Omental fat pad (tissue), 4 donors: ENCODE measurements around the gene LARGE1. TPM values are rescaled to one million over a fixed set of nuclear protein-coding genes. Genes with fewer than 3 reads are reported as not detected.

Experiments
- ATAC-seq: fragments of 150-250 bp; one replicate; pipeline ENCODE4 v1.9.1; 2016; ENCODE audit warnings: mild to moderate bottlenecking, moderate library complexity; ENCODE audit not compliant: low FRiP score
- DNase-seq: peaks from one replicate; pipeline ENCODE4 v3.0.0-alpha.2; 2019; ENCODE audit warnings: low spot score
- CTCF ChIP-seq, 3 donors: fragments of 450-650 bp; IDR thresholded peaks; one replicate each; pipeline ENCODE4 v1.5.1; 2016 to 2017; ENCODE audit warnings: antibody characterized with exemption in 3 of 3, mild to moderate bottlenecking in 3 of 3, moderate library complexity in 2 of 3
- total RNA-seq, 4 donors: library from RNA; depleted of rRNA; stranded (reverse); fragments of >200 nt; gene quantifications; one replicate each; pipeline ENCODE4 v1.1.0, GENCODE V29; 2016

LARGE1 gene
- total RNA-seq, 4 donors from 2014 or later = 16.5 to 31.2 (median 22.3) TPM

GRCh38 chr22:33717694-33718396 is 202.4 kb downstream of the LARGE1 start:
- DNase-seq (no peak), ATAC-seq (no peak)
- TF ChIP-seq CTCF (IDR thresholded peaks at IDR 0.05) = no peak

GRCh38 chr22:33715237-33715985 is 204.9 kb downstream of the LARGE1 start:
- no peak for ATAC-seq
- TF ChIP-seq CTCF (IDR thresholded peaks at IDR 0.05) = no peak
- no peak for DNase-seq

- TF ChIP-seq CTCF (IDR thresholded peaks at IDR 0.05) = no peak
- no peak for ATAC-seq
- DNase-seq = no peak
Observed at GRCh38 chr22:33710326-33710725, 209.9 kb downstream of the LARGE1 start.

- no peak for TF ChIP-seq CTCF (IDR thresholded peaks at IDR 0.05)
- no peak for ATAC-seq
- no peak for DNase-seq
Observed at GRCh38 chr22:33707581-33707980, 212.7 kb downstream of the LARGE1 start.

GRCh38 chr22:33706100-33706499 is 214.2 kb downstream of the LARGE1 start:
- ATAC-seq (no peak), DNase-seq (no peak)
- TF ChIP-seq CTCF (IDR thresholded peaks at IDR 0.05) = no peak

- TF ChIP-seq CTCF (IDR thresholded peaks at IDR 0.05) = no peak
- ATAC-seq (no peak), DNase-seq (no peak)
Observed at GRCh38 chr22:33699176-33699575, 221.1 kb downstream of the LARGE1 start.

GRCh38 chr22:33697640-33698039 is 222.6 kb downstream of the LARGE1 start:
- DNase-seq (no peak), ATAC-seq (no peak)
- TF ChIP-seq CTCF (IDR thresholded peaks at IDR 0.05) = no peak
